Stimulated activated effector memory CD8-positive, alpha-beta T cell treated with anti-CD3 and anti-CD28 coated beads, Interleukin-12 subunit alpha, Interleukin-12 subunit beta, amount 100 ng/mL, for 72 hours (primary cell): ENCODE measurements around the gene IGFBP4.
A peak's percentile ranks its signal among the peaks of the same experiment; 100 is the strongest.
"Not testable (repeated sequence)": the region's sequence is repeated elsewhere in the genome, so short reads cannot be mapped to it uniquely, and the experiment has no call there.

Experiments
- ATAC-seq: fragments of 150-1000 bp; cut with Tn5 transposase; 2 replicates; pipeline ENCODE4 v1.10.0; 2021
- DNase-seq, 2 donors: peaks; one replicate each; pipeline ENCODE4 v3.0.0; 2021 to 2022; ENCODE audit warnings: low spot score in 2 of 2
- H3K27ac Mint-ChIP-seq: one replicate; pipeline ENCODE4 v1.8.0; 2022; ENCODE audit warnings: mild to moderate bottlenecking, mixed read lengths
- H3K36me3 Mint-ChIP-seq: one replicate; pipeline ENCODE4 v1.8.0; 2022; ENCODE audit warnings: mild to moderate bottlenecking, mixed read lengths
- H3K4me1 Mint-ChIP-seq: one replicate; pipeline ENCODE4 v1.8.0; 2022; ENCODE audit warnings: mixed read lengths
- H3K4me3 Mint-ChIP-seq: one replicate; pipeline ENCODE4 v1.8.0; 2022; ENCODE audit warnings: mild to moderate bottlenecking, mixed read lengths
- H3K9me3 Mint-ChIP-seq: one replicate; pipeline ENCODE4 v1.8.0; 2022; ENCODE audit warnings: mixed read lengths

The IGFBP4 gene

DNA sequence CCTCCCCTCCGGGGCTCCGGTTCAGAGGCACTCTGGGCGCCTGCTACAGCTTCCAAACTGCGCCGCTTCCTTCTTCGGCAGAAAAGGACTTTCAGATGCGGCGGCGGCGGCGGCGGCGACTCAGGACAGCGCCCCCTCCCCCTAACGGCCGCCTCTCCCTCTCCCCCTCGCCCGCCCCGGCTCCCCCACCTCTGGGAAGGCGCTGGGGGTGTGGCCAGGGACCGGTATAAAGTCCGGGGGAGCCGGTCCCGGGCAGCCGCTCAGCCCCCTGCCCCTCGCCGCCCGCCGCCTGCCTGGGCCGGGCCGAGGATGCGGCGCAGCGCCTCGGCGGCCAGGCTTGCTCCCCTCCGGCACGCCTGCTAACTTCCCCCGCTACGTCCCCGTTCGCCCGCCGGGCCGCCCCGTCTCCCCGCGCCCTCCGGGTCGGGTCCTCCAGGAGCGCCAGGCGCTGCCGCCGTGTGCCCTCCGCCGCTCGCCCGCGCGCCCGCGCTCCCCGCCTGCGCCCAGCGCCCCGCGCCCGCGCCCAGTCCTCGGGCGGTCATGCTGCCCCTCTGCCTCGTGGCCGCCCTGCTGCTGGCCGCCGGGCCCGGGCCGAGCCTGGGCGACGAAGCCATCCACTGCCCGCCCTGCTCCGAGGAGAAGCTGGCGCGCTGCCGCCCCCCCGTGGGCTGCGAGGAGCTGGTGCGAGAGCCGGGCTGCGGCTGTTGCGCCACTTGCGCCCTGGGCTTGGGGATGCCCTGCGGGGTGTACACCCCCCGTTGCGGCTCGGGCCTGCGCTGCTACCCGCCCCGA lies at the start of gene IGFBP4:
Gene IGFBP4 (plus strand): TSS at position 255 of the 792 bp plus-strand sequence. CDS start 286 bp downstream, at position 541.
- peak within 1 kb of the TSS; percentile 46 for H3K4me3 Mint-ChIP-seq
- ATAC-seq = peak; percentile 79
- H3K36me3 Mint-ChIP-seq = peaks cover 15% of the 10 kb centered on the region
- peaks cover 41% of the 10 kb centered on the region for H3K4me1 Mint-ChIP-seq
- no peaks in the 10 kb centered on the region for H3K9me3 Mint-ChIP-seq
- DNase-seq = peak; percentile 51 to 81
- peak within 1 kb of the TSS; percentile 23 for H3K27ac Mint-ChIP-seq

DNA sequence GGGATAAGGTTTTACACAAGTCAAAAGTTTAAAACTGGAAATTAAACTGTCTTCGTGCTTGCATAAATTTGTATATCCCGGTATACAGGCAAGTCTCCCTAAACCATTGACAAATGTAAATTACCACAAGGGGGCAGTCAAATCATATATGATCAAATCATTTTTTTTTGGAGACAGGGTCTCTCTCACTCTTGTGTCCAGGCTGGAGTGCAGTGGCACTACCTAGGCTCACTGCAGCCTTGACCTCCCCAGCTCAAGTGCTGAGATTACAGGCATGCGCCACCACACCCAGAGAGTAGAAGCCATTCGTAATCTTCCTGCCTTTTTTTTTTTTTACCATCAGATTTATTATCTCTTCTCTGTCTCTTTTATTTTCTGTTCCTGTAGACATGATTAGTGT lies 44.1 kb upstream of the IGFBP4 start:
- peaks cover 11% of the 10 kb centered on the region for H3K4me1 Mint-ChIP-seq
- ATAC-seq (peak; percentile 53), DNase-seq (no peak)
- no peak overlapping the region for H3K27ac Mint-ChIP-seq
- no peak overlapping the region for H3K4me3 Mint-ChIP-seq
- peaks cover 100% of the 10 kb centered on the region for H3K36me3 Mint-ChIP-seq
- no peaks in the 10 kb centered on the region for H3K9me3 Mint-ChIP-seq

DNA sequence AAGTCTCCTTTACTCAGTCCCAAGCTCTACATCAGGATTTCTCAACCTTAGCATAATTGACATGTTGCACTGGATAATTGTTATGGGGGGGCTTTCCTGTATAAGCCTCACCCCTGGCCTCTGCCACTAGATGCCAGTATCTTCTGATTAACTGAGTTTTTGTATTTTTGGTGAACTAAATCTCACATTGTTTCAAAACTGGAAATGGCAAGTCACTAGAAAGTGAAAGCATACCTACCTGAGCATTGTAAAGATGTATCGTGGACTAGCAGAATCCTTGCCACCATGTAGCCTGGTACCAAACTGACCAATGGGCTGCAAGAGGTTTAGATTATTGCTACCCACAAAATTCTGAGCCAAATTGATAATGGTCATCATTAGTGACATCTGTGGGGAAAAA lies 40.6 kb upstream of the IGFBP4 start:
- DNase-seq (no peak), ATAC-seq (no peak)
- Mint-ChIP-seq H3K36me3 (peaks cover 100% of the 10 kb centered on the region), H3K4me3 (no peak overlapping the region), H3K9me3 (no peaks in the 10 kb centered on the region), H3K4me1 (peaks cover 11% of the 10 kb centered on the region), H3K27ac (no peak overlapping the region)

DNA sequence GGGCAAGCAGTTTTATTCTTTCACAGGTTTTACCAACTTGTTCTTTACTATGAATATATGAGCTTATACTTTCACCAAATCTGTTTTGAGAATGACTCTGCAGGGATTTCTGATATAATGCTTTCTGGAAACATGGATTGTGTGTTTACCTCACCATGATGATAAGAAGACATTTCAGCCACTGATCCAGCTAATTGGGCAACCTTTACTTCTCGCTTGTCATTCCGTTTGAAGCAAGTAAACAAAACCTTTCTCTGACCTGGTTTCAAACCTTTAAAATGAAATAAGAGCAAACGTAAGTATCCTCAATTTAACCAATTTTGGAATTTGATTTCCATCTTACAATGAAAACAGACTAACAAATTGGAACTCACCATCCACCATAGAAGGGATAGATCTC lies 39.2 kb upstream of the IGFBP4 start:
- H3K36me3 Mint-ChIP-seq = peaks cover 100% of the 10 kb centered on the region
- ATAC-seq = no peak
- H3K27ac Mint-ChIP-seq = no peak overlapping the region
- DNase-seq = no peak
- H3K9me3 Mint-ChIP-seq = no peaks in the 10 kb centered on the region
- H3K4me3 Mint-ChIP-seq = no peak overlapping the region
- peaks cover 11% of the 10 kb centered on the region for H3K4me1 Mint-ChIP-seq

DNA sequence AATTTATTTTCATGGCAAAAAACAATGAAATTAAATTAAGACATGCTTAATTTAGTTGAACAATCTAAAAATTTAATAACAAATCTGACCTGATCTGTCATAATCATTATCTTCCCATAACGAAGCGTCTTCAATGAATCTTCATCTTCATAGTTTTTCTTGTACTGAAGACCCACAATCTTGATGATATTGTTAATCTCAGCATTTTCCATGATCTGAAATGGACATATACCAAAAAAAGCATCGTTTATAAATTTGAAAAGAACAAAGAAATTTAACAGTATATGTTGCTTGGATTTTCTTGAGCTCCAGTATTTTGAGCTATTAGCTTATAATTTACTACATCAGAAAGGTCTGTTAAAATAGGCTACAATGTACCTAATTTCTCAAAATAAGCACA lies 35.8 kb upstream of the IGFBP4 start:
- Mint-ChIP-seq H3K36me3 (peaks cover 100% of the 10 kb centered on the region), H3K4me3 (no peak overlapping the region), H3K9me3 (no peaks in the 10 kb centered on the region), H3K4me1 (peaks cover 4% of the 10 kb centered on the region), H3K27ac (no peak overlapping the region)
- DNase-seq (no peak), ATAC-seq (no peak)

DNA sequence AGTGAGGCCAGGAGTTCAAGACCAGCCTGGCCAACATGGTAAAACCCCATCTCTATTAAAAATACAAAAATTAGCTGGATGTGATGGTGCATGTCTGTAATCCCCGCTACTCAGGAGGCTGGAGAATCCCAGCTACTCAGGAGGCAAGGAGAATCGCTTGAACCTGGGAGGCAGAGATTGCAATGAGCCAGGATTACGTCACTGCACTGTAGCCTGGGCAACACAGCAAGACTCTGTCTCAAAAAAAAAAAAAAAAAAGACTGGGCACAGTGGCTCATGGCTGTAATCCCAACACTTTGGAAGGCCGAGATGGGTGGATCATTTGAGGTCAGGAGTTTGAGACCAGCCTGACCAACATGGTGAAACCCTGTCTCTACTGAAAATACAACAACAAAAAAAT lies 33.7 kb upstream of the IGFBP4 start:
- not testable (repeated sequence) for ATAC-seq

DNA sequence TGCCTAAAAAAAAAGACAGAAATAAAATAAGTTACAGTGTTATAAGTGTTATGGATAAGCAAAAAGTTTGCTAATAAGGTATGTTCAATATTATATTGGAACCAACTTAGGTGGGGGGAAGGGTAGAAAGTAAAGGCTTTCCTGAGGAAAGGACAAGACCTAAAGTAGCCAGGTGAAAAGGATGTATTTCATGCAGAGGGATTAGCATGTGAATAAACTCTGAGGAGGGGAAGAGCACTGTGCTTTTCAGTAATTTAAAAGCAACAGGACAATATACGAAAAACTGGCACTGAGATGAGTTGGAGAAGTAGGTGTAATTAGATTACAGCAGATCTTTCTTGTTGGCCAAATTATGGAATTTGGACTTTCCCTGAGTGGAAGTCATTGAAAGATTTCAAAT lies 33.2 kb upstream of the IGFBP4 start:
- H3K9me3 Mint-ChIP-seq = no peaks in the 10 kb centered on the region
- H3K4me1 Mint-ChIP-seq = no peaks in the 10 kb centered on the region
- ATAC-seq (no peak), DNase-seq (no peak)
- peaks cover 100% of the 10 kb centered on the region for H3K36me3 Mint-ChIP-seq
- H3K27ac Mint-ChIP-seq = no peak overlapping the region
- no peak overlapping the region for H3K4me3 Mint-ChIP-seq

More for the DNA sequence above, 33.7 kb upstream of the IGFBP4 start:
- not testable (repeated sequence) for H3K4me1 Mint-ChIP-seq, H3K27ac Mint-ChIP-seq, DNase-seq, H3K4me3 Mint-ChIP-seq, H3K9me3 Mint-ChIP-seq
- peaks cover 100% of the 10 kb centered on the region for H3K36me3 Mint-ChIP-seq

DNA sequence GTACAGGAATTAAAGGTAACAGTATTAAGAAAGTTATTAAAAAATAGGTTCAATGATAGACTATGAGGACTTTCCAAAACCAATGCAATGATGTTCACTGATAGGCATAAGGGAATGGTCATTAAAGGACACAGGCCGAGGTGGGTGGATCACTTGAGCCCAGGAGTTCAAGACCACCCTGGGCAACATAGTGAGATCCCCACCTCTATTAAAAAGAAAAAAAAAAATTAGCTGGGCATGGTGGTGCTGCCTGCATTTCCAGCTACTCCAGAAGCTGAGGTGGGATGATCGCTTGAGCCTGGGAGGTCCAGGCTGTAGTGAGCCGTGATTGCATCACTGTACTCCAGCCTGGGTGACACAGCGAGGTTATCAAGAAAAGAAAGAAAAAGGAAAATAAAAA lies 31.4 kb upstream of the IGFBP4 start:
- no peaks in the 10 kb centered on the region for H3K9me3 Mint-ChIP-seq
- no peak overlapping the region for H3K27ac Mint-ChIP-seq
- ATAC-seq = no peak
- H3K4me1 Mint-ChIP-seq = no peaks in the 10 kb centered on the region
- no peak for DNase-seq
- H3K36me3 Mint-ChIP-seq = peaks cover 99% of the 10 kb centered on the region
- H3K4me3 Mint-ChIP-seq = no peak overlapping the region

DNA sequence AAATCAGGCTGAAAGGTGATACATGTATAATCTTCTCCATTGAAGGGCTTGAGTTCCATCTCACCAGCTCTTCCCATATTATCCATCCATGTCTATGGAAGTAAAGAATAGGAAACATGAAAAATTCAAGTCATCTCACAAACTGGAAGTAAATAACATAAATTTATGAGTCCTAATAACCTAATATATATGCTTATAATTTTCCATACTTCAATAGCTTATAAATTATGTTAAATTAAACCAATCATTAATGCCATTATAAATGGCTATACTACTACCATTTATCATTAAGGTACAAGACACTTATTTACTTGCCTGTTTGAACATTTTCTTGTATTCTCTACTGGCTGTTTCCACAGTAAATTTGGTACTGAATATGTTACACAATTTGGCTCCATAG lies 30.4 kb upstream of the IGFBP4 start:
- H3K36me3 Mint-ChIP-seq = peaks cover 99% of the 10 kb centered on the region
- H3K4me3 Mint-ChIP-seq = no peak overlapping the region
- ATAC-seq (no peak), DNase-seq (no peak)
- H3K4me1 Mint-ChIP-seq = peaks cover 3% of the 10 kb centered on the region
- H3K9me3 Mint-ChIP-seq = no peaks in the 10 kb centered on the region
- H3K27ac Mint-ChIP-seq = no peak overlapping the region

DNA sequence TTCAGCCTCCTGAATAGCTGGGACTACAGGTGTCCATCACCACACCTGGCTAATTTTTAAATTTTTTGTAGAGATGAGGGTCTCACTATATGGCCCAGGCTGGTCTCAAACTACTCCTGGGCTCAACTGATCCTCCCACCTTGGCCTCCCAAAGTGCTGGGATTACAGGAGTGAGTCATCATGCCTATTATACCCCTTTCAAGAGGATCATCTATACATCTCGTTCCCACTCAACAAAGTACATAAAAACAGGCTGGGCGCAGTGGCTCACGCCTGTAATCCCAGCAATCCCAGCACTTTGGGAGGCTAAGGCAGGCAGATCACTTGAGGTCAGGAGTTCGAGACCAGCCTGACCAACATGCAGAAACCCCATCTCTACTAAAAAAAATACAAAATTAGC lies 28.9 kb upstream of the IGFBP4 start:
- not testable (repeated sequence) for H3K4me1 Mint-ChIP-seq, H3K4me3 Mint-ChIP-seq, DNase-seq, H3K27ac Mint-ChIP-seq, ATAC-seq, H3K9me3 Mint-ChIP-seq
- peaks cover 87% of the 10 kb centered on the region for H3K36me3 Mint-ChIP-seq

DNA sequence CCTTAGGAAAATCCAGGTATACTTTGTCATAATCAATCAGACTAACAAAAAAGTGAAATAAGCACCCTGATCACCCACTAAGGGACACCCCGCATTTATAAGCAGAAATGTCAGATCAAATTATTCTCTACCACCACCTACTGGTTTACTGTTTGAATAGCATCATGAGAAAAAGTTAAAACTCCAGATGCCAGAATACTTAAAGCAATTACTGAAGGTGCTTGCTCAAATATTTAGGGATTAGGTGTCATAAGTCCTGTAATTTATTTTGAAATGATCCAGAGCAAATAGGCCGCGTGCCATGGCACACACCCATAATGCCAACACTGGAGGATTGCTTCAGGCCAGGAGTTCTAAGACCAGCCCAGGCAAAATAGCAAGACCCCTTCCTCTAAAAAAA lies 27.9 kb upstream of the IGFBP4 start:
- Mint-ChIP-seq H3K4me3 (no peak overlapping the region), H3K27ac (no peak overlapping the region), H3K36me3 (peaks cover 76% of the 10 kb centered on the region), H3K9me3 (no peaks in the 10 kb centered on the region), H3K4me1 (peaks cover 9% of the 10 kb centered on the region)
- DNase-seq (no peak), ATAC-seq (no peak)

DNA sequence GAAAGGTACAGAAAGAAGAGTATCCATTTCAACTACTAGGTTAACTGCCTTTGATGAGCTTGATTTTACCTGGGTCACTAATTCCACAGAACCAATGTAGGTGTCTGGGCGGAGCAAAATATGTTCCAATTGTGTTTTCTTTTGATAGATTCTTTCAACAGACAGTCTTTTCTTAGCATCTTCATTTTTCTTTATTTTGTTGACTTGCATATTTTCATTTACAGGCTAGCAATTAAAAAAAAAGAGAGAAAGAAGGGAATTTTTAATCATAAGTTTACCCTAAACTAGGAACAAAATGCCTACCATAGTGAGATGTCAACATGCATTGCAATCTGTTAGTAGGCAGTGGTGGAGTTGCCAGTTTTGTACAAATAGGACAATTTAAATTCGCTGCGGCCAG lies 26.6 kb upstream of the IGFBP4 start:
- Mint-ChIP-seq H3K4me1 (peaks cover 9% of the 10 kb centered on the region), H3K36me3 (peaks cover 63% of the 10 kb centered on the region), H3K9me3 (no peaks in the 10 kb centered on the region), H3K4me3 (peak overlapping the region; percentile 94), H3K27ac (no peak overlapping the region)
- DNase-seq (no peak), ATAC-seq (no peak)

DNA sequence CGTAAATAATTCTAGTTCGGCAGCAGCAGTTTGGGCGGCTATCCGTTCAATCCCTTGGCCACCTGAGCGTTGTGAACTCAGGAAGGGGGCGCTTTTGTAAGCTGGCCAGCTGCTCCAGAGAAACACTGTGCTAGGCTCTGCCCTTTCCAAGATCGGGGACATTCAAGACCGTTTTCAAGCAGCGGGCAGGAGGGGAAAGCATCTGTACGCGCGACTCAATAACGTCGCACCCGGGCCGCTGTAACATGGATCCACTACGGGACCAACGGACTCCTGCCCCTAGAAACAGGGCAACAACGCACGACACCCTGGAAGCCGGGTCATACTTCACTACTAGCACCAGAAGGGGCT lies 26.0 kb upstream of the IGFBP4 start:
- H3K4me1 Mint-ChIP-seq = peaks cover 9% of the 10 kb centered on the region
- H3K27ac Mint-ChIP-seq = peak overlapping the region; percentile 96
- H3K36me3 Mint-ChIP-seq = peaks cover 58% of the 10 kb centered on the region
- no peaks in the 10 kb centered on the region for H3K9me3 Mint-ChIP-seq
- DNase-seq (no peak), ATAC-seq (peak; percentile 41)
- H3K4me3 Mint-ChIP-seq = peak overlapping the region; percentile 94

DNA sequence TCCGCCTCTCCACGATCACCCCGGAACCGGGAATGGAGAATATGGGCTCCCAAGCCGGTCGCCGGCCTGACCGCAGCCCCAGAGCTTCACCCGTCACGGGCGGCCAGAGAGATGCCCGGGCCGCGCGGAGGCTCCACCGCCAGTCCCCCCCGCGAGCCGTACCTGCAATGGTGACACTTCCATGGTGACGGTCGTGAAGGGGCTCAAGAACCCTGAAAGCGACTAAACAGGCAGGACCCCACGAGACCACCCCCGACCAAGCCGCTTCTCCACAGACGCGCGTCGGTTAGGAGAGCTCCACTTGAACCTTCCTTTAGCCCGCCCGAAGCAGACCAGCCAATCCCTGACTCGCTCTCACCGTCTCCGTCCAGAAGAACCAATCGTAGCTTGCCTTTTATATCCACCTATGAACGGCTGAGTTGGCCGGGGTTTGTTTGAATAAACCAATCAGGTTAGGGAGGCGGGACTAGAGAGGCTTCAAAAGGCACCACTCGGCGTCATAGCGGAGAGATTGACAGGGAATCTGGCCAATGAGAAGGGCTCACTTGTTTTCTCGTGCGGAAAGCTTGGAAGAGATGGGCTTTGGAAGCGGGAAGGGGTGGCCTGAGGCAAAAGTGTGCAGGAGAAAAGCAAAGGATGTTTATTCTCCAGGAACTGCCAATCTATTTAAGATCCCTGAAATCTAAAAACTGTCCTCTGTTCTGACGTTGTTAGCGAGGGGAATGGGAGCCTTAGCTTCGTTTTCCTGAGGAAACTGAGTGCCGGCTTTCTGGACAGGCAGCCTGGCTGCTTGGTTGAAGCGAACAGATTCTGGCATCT lies 25.4 kb upstream of the IGFBP4 start, which contains the start of gene TOP2A:
Gene TOP2A (minus strand): TSS at position 288 of the 819 bp plus-strand sequence. CDS start 105 bp downstream, at position 183.
- Mint-ChIP-seq H3K9me3 (no peaks in the 10 kb centered on the region), H3K27ac (peak within 1 kb of the TSS; percentile 96), H3K36me3 (peaks cover 52% of the 10 kb centered on the region), H3K4me3 (peak within 1 kb of the TSS; percentile 94), H3K4me1 (peaks cover 9% of the 10 kb centered on the region)
- ATAC-seq = peak; percentile 99
- DNase-seq = peak; percentile 99 to 100

DNA sequence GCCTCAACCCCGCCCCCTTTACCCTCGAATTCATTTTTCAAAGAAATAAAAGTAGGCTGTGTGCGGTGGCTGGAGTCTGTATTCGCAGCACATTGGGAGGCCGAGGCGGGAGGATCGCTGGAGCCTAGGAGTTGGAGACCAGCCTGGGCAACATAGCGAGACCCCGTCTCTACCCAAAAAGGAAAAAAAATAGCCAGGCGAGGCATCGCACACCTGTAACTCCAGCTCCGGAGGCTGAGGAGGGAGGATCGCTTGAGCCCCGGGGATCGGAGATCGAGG lies 24.9 kb upstream of the IGFBP4 start:
- Mint-ChIP-seq H3K4me1 (peaks cover 9% of the 10 kb centered on the region), H3K27ac (peak overlapping the region; percentile 96), H3K4me3 (peak overlapping the region; percentile 94), H3K9me3 (no peaks in the 10 kb centered on the region), H3K36me3 (peaks cover 46% of the 10 kb centered on the region)
- no peak for ATAC-seq
- DNase-seq = no peak
